GM19372 (cell line): ENCODE results near the gene HMGXB3.

Experiments used
- ATAC-seq: cut with Tn5 transposase; IDR thresholded peaks from one replicate; pipeline ENCODE4 v1.9.1; 2021; ENCODE audit warnings: mild to moderate bottlenecking, low read depth, moderate library complexity; ENCODE audit not compliant: unreplicated experiment

Gene HMGXB3

DNA sequence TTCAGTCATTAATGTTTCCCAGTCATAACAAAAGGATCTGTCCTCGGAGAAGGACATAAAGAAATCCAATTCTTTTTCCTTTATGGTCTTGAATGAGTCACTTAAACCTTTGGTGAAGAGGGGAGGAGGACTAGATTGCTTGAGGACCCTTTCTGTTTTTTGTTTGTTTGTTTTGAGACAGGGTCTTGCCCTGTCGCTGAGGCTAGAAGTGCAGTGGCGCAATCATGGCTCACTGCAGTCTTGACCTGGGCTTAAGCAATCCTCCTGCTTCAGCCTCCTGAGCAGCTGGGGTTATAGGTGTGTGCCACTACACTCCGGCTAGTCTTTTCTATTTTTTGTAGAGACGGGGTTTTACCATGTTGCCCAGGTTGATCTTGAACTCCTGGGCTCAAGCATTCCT is 12.4 kb upstream of the HMGXB3 start:
- ATAC-seq: no peak

GRCh38 chr5:149990518-149991376 is 9.8 kb upstream of the HMGXB3 start:
- peak; percentile 76 for ATAC-seq

GRCh38 chr5:149993471-149993870 is 7.1 kb upstream of the HMGXB3 start:
- no peak for ATAC-seq

GRCh38 chr5:149995385-149996204 is 4.9 kb upstream of the HMGXB3 start:
- ATAC-seq: no peak

DNA sequence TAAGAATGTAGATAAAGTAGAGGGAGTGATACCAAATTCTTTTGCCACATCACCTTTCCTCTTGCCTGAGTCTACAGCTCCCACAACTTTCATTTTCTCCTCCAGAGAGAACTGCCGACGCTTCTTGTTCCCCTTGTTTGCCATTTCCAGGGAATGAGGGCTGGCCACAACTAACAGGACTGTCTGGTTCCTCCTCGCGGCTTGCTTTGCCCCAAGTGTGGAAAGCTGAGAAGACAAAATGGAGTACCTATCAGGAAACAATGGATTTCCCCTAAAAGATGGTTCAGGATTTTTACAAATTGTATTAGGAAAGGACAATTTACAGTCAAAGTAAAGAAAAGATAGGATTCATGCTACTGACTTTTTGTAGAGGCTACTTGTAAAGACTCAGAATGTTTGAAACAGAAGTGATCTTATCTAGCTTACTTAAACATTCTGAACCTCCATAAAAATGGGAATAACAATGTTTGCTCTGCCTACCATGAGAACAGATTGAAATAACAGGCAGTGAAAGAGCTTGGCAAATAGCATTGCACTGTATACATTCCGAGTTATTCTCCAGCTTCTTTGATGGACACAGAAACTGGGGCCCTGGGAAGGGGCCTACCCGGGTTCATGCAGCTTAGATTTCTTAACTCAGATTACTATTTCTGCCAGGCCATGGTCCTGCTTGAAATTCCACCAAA is 4.2 kb upstream of the HMGXB3 start:
- no peak for ATAC-seq

DNA sequence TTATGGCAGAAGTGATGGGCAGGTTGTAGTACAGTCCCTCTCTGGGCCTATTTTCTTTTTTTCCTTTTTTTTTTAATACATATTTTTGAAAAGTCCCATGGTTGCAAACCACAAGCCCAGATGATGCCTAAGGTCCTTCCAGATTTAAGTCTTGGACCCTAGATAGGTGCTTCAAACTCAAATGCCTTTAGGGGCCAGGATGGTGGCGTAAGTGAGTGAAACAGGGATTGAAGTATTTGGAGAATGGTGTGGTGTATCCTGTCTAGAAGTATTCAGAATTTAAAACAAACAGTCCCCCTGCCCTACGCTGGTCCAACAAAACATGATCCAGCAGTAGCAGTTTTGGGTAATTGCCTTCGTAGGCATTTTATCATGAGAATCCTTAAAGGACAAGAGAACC is 2.3 kb upstream of the HMGXB3 start:
- ATAC-seq: no peak

GRCh38 chr5:149999359-149999758 is 1.2 kb upstream of the HMGXB3 start:
- ATAC-seq: no peak

GRCh38 chr5:149999866-150000255 is 678 bp upstream of the HMGXB3 start:
- no peak for ATAC-seq

DNA sequence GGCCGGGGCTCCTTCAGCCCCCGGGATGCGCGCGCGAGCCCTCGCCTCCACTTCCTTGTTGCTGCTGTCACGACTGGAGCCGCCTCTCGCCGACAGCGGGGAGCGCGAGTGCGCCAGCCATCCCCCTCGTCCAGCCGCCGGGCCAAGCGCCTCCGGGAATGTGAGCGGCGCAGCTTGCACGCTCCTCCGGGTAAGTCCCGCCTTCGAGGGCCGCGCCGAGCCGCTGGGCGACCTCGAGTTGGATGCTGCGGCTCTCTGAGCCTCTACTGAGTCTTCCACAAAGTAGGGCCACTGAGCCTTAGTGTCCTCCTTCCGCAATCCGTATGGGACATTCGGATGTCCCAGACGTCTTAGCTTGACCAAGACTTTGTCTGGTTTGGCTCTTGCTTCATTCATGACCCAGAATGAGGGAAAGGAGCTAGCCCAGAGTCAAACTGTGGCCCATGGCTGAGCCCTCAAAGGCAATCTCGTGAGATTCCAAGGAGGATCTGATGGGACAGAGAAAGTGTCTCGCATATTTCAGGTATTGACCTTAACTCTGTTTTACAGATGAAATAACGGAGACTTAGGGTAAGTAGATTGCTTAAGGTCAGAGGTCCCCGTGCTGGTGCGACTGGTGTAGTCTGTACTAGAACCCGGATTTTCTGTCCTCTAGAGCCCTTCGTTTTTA is 586 bp downstream of the HMGXB3 start:
- no peak for ATAC-seq

GRCh38 chr5:150001660-150002486 is 1.3 kb downstream of the HMGXB3 start:
- peak; percentile 45 for ATAC-seq

DNA sequence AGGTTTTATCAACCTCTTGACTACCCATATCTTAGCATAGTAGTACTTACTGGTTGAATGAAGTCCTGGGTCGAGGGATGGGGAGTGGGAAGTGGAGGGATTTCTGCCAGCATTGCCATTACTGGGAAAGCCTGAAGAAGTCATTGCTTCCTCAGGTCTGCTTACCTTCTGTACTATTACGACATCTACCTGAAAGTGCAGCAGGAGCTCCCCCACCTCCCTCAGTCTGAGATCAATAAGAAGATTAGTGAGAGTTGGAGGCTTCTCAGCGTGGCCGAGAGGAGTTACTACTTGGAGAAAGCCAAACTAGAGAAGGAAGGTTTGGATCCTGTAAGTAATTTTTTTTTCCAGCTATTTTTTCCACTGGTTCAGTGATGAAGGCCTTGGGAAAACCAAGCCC is 5.8 kb downstream of the HMGXB3 start:
- ATAC-seq: no peak

- ATAC-seq: no peak
Observed at GRCh38 chr5:150007050-150007449, 6.5 kb downstream of the HMGXB3 start.

GRCh38 chr5:150009671-150010387 is 9.3 kb downstream of the HMGXB3 start:
- no peak for ATAC-seq

DNA sequence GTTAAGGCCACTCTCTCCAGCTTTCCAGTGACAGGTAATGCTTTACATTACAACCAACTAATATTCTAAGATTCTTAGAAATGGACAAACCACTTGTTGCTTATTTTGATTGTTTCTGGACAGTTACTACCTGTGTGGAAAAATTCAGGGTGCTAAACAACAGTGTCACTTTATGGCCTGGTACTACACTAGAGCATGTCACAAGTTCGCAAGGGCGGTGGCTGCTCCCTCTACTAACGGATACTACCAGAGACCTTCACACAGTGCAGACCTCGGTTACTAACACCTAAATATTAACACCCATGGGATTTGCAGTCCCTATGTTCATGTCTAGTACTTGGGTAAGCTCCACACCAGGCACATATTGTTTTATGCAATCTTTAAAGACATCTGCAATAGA is 13.4 kb downstream of the HMGXB3 start:
- ATAC-seq: no peak

DNA sequence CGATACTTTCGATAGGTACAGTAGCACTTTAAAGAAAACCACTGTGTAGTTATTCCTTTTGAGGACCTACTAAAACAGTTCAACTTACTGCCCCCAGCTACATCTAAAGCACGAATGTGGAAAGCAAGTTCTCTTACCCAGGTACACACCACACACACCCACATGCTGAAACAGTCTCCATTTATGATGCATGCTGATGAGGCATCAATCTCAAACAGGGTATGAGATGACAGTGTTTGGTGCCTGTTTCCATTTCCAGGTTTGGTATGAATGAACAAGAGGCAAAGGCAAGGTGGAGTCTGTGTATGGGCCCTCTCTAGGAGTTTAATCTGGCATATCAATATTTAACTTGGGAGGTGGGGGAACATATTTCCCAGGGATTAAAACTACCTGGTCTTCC is 13.9 kb downstream of the HMGXB3 start:
- no peak for ATAC-seq

DNA sequence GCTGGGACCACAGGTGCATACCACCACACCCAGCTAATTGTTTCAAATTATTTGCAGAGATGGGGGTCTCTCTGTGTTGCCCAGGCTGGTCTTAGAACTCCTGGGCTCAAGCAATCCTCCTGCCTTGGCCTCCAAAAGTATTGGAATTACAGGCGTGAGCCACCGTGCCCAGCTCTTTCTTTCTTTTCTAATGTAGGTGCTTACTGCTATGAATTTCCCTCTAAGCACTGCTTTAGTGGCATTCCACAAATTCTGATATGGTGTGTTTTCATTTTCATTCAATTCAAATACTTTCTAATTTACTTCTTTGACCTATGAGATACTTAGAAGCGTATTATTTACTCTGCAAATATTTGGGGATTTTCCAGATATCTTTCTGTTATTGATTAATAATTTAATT is 14.9 kb downstream of the HMGXB3 start:
- ATAC-seq: no peak

GRCh38 chr5:150016537-150016936 is 16.0 kb downstream of the HMGXB3 start:
- no peak for ATAC-seq

DNA sequence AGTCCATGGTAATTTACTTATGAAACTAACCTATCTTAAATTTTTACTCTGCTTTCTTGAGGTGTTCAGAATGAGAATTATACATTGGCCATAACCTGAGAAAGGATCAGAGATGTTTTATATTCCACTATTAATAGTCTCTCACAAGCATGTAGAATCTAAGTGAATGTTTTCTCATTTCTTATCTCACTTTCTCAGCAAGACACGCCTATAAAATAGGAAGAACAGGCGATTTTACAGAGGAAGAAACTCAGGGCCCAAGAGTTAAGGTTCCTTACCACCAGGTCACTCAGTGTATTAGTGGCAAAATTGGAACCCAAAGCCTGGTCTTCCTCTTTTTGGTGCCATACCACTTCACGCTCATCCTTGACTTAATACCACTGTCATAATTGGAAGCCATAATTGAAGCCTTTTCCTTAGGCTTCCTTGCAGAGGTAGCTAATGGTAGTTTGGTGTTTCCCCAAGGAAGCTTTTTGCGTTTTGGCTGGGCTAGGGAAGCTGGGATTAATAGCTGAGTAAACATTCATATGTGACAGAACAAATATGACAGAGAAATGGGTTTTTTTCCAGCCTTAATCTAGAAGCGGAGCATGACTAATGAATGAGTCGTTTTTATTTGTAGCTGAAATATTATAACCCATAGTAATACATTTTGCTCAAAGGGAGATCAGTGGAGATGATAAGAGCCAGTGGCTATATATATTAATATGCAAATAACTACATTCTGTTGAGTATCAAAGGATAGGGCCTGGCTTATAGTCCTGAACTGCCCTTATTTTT is 16.9 kb downstream of the HMGXB3 start:
- no peak for ATAC-seq
